ENCODE data around the gene MED1. TPM values are rescaled to one million over a fixed set of nuclear protein-coding genes. Genes with fewer than 3 reads are reported as not detected.
A peak's percentile ranks its signal among the peaks of the same experiment; 100 is the strongest.

MED1 gene
- total RNA-seq, 1 donor from 2014 or later, result 63.4 TPM

- H3K27me3 Mint-ChIP-seq (ENCODE audit: low read depth), result peaks cover 4% of the 10 kb centered on the region
Observed at GRCh38 chr17:39401412-39402243, 49.4 kb downstream of the MED1 start, which contains the start of gene FBXL20. Gene FBXL20, minus strand, starts transcription at chr17:39401626. Its CDS starts 224 bp downstream, at chr17:39401402.

GRCh38 chr17:39400547-39401411 is 50.3 kb downstream of the MED1 start:
- Mint-ChIP-seq H3K9me3 (no peaks in the 10 kb centered on the region), H3K27me3 (ENCODE audit: low read depth) (peaks cover 4% of the 10 kb centered on the region), H3K36me3 (ENCODE audit: low read depth) (no peaks in the 10 kb centered on the region), H3K4me1 (peaks cover 16% of the 10 kb centered on the region), H3K4me3 (peak overlapping the region; percentile 94), H3K27ac (ENCODE audit: unreplicated experiment) (peak overlapping the region; percentile 97)
- no peak for TF ChIP-seq CTCF (conservative IDR thresholded peaks at IDR 0.05)
- DNase-seq (ENCODE audit: low read depth, low spot score), result no peak

More at GRCh38 chr17:39401412-39402243, 49.4 kb downstream of the MED1 start, which contains the start of gene FBXL20:
- no peak for TF ChIP-seq CTCF (conservative IDR thresholded peaks at IDR 0.05)
- Mint-ChIP-seq H3K36me3 (ENCODE audit: low read depth) (no peaks in the 10 kb centered on the region), H3K27ac (ENCODE audit: unreplicated experiment) (peak within 1 kb of the TSS; percentile 98), H3K9me3 (no peaks in the 10 kb centered on the region), H3K4me3 (peak within 1 kb of the TSS; percentile 99), H3K4me1 (peaks cover 16% of the 10 kb centered on the region)
- peak; percentile 85 for DNase-seq (ENCODE audit: low read depth, low spot score)

GRCh38 chr17:39399791-39400190 is 51.3 kb downstream of the MED1 start:
- H3K4me1 Mint-ChIP-seq, result peaks cover 16% of the 10 kb centered on the region
- H3K36me3 Mint-ChIP-seq (ENCODE audit: low read depth), result no peaks in the 10 kb centered on the region
- peaks cover 4% of the 10 kb centered on the region for H3K27me3 Mint-ChIP-seq (ENCODE audit: low read depth)
- TF ChIP-seq CTCF (conservative IDR thresholded peaks at IDR 0.05), result no peak
- H3K9me3 Mint-ChIP-seq, result no peaks in the 10 kb centered on the region
- H3K4me3 Mint-ChIP-seq, result peak overlapping the region; percentile 94
- no peak for DNase-seq (ENCODE audit: low read depth, low spot score)
- H3K27ac Mint-ChIP-seq (ENCODE audit: unreplicated experiment), result no peak overlapping the region

- H3K27ac Mint-ChIP-seq (ENCODE audit: unreplicated experiment), result no peak overlapping the region
- no peaks in the 10 kb centered on the region for H3K27me3 Mint-ChIP-seq (ENCODE audit: low read depth)
- H3K36me3 Mint-ChIP-seq (ENCODE audit: low read depth), result no peaks in the 10 kb centered on the region
- no peaks in the 10 kb centered on the region for H3K9me3 Mint-ChIP-seq
- no peak for DNase-seq (ENCODE audit: low read depth, low spot score)
- no peak for TF ChIP-seq CTCF (conservative IDR thresholded peaks at IDR 0.05)
- no peak overlapping the region for H3K4me3 Mint-ChIP-seq
- no peaks in the 10 kb centered on the region for H3K4me1 Mint-ChIP-seq
Observed at GRCh38 chr17:39393736-39394135, 57.3 kb downstream of the MED1 start.

- DNase-seq (ENCODE audit: low read depth, low spot score), result no peak
- Mint-ChIP-seq H3K4me3 (no peak overlapping the region), H3K9me3 (no peaks in the 10 kb centered on the region), H3K27me3 (ENCODE audit: low read depth) (no peaks in the 10 kb centered on the region), H3K36me3 (ENCODE audit: low read depth) (no peaks in the 10 kb centered on the region), H3K27ac (ENCODE audit: unreplicated experiment) (no peak overlapping the region), H3K4me1 (no peaks in the 10 kb centered on the region)
- no peak for TF ChIP-seq CTCF (conservative IDR thresholded peaks at IDR 0.05)
Observed at GRCh38 chr17:39391448-39391847, 59.6 kb downstream of the MED1 start.
